DND-41 (cell line): ENCODE measurements around the gene BACH1.
A peak's percentile ranks its signal among the peaks of the same experiment; 100 is the strongest.

ENCODE experiments used
- ATAC-seq: fragments of 200-7000 bp; cut with Tn5 transposase; 3 replicates; pipeline ENCODE4 v1.9.1; 2021; ENCODE audit warnings: low read depth; ENCODE audit not compliant: insufficient read depth
- DNase-seq: peaks from one replicate; pipeline ENCODE4 v3.0.0-alpha.2; 2020
- H2AFZ ChIP-seq: 2 replicates; pipeline ENCODE4 v1.6.0; 2012; ENCODE audit warnings: low read depth, low read length
- H3K27ac ChIP-seq: 2 replicates; pipeline ENCODE4 v1.5.1; 2012; ENCODE audit warnings: low read length, inconsistent platforms
- H3K27me3 ChIP-seq: fragments of 200-600 bp; sonication (generic); 2 replicates; pipeline ENCODE4 v1.6.0; 2012; ENCODE audit warnings: low read length, mild to moderate bottlenecking, inconsistent platforms; ENCODE audit not compliant: insufficient read depth, poor library complexity
- H3K36me3 ChIP-seq: 2 replicates; pipeline ENCODE4 v1.5.1; 2012; ENCODE audit warnings: low read length, inconsistent platforms; ENCODE audit not compliant: insufficient read depth
- H3K4me1 ChIP-seq: 2 replicates; pipeline ENCODE4 v1.5.1; 2012; ENCODE audit warnings: mild to moderate bottlenecking, low read length; ENCODE audit not compliant: insufficient read depth
- H3K4me2 ChIP-seq: 2 replicates; pipeline ENCODE4 v1.6.0; 2012; ENCODE audit warnings: mild to moderate bottlenecking, moderate library complexity, low read length, inconsistent platforms; ENCODE audit not compliant: insufficient read depth
- H3K4me3 ChIP-seq, 2 experiments: fragments of 200-600 bp in 1 of 2; shearing (Covaris generic) in 1 of 2; 2 replicates each; pipeline ENCODE4 v1.5.1; 2012 to 2016; ENCODE audit warnings: inconsistent platforms in 2 of 2, low read length in 2 of 2, mild to moderate bottlenecking in 2 of 2, low read depth in 1 of 2, moderate library complexity in 1 of 2
- H3K79me2 ChIP-seq: 2 replicates; pipeline ENCODE4 v1.6.0; 2012; ENCODE audit warnings: low read length, inconsistent platforms; ENCODE audit not compliant: insufficient read depth
- H3K9ac ChIP-seq: 2 replicates; pipeline ENCODE4 v1.6.0; 2012; ENCODE audit warnings: low read depth, mild to moderate bottlenecking, inconsistent platforms, low read length, moderate library complexity
- H3K9me3 ChIP-seq: 2 replicates; pipeline ENCODE4 v1.5.1; 2012; ENCODE audit warnings: low read length, moderate library complexity, mild to moderate bottlenecking, inconsistent platforms; ENCODE audit not compliant: insufficient read depth, severe bottlenecking
- H4K20me1 ChIP-seq: 2 replicates; pipeline ENCODE4 v1.6.0; 2012; ENCODE audit warnings: low read length; ENCODE audit not compliant: insufficient read depth
- EZH2 ChIP-seq: IDR thresholded peaks from 3 replicates; pipeline ENCODE4 v1.6.1; 2012; ENCODE audit warnings: borderline replicate concordance, low read depth, mild to moderate bottlenecking, moderate library complexity, low read length, inconsistent platforms; ENCODE audit not compliant: severe bottlenecking
- TF ChIP-seq, protein P1 (sequence below): IDR thresholded peaks from 2 replicates; pipeline ENCODE4 v1.5.1; 2012; ENCODE audit warnings: borderline replicate concordance, low read length, moderate library complexity, mild to moderate bottlenecking; ENCODE audit not compliant: poor library complexity, severe bottlenecking; ENCODE audit errors: extremely low read depth

The BACH1 gene

DNA sequence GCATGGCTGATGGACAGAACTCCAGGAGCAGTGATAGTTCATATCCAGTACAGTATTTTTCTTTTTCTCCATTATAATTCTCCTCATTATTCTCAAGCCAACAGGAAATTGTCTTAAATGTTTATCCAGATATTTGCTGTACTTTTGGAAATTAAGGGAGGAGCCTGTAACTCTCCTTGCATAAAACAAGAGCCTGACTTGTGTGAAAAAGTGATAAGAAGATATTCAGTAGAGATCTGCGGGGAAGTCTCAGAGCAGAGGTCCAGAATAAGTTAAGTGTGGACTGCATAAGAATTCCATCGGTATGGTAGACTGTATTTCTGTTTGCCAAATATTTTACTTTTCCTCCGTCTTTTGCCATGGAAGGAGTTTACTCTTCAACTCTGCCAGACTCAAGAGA, 70.2 kb downstream of the BACH1 start:
- no peak for TF ChIP-seq EZH2
- TF ChIP-seq, protein P1, sequence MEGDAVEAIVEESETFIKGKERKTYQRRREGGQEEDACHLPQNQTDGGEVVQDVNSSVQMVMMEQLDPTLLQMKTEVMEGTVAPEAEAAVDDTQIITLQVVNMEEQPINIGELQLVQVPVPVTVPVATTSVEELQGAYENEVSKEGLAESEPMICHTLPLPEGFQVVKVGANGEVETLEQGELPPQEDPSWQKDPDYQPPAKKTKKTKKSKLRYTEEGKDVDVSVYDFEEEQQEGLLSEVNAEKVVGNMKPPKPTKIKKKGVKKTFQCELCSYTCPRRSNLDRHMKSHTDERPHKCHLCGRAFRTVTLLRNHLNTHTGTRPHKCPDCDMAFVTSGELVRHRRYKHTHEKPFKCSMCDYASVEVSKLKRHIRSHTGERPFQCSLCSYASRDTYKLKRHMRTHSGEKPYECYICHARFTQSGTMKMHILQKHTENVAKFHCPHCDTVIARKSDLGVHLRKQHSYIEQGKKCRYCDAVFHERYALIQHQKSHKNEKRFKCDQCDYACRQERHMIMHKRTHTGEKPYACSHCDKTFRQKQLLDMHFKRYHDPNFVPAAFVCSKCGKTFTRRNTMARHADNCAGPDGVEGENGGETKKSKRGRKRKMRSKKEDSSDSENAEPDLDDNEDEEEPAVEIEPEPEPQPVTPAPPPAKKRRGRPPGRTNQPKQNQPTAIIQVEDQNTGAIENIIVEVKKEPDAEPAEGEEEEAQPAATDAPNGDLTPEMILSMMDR, result no peak
- H3K4me1 ChIP-seq, result no peaks in the 10 kb centered on the region
- no peak overlapping the region for H3K4me3 ChIP-seq
- DNase-seq (no peak), ATAC-seq (no peak)
- no peaks in the 10 kb centered on the region for H3K9me3 ChIP-seq
- no peak overlapping the region for H3K4me2 ChIP-seq
- H3K27ac ChIP-seq, result no peak overlapping the region
- no peak overlapping the region for H2AFZ ChIP-seq
- no peaks in the 10 kb centered on the region for H3K79me2 ChIP-seq
- H3K27me3 ChIP-seq, result no peaks in the 10 kb centered on the region
- H3K9ac ChIP-seq, result no peak overlapping the region
- H4K20me1 ChIP-seq, result no peaks in the 10 kb centered on the region
- H3K36me3 ChIP-seq, result peaks cover 36% of the 10 kb centered on the region; the same call in 1 of the 2 replicates

DNA sequence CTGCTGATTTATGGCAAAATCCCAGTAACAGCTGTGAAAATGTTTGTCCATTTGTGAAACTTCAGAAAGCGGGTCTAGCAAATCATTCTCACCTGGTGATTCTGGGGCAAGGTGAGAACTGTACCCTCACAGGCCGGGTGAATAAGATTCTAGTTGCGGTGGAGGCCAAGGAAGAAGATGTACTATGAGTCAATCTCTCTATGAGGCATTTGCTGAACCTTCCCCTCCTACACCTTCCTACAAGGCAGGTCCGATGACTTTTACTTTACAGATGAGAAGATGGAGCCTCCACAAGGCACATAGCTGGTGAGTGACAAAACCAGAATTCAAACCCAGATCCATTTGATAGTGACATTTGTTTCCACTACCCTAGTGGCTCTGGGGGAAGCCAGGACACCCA, 72.7 kb downstream of the BACH1 start:
- H3K79me2 ChIP-seq, result no peaks in the 10 kb centered on the region
- H4K20me1 ChIP-seq, result no peaks in the 10 kb centered on the region
- no peak for DNase-seq
- no peak overlapping the region for H3K27ac ChIP-seq
- H3K27me3 ChIP-seq, result no peaks in the 10 kb centered on the region
- peaks cover 35% of the 10 kb centered on the region; the same call in 1 of the 2 replicates for H3K36me3 ChIP-seq
- TF ChIP-seq, protein P1, result no peak
- TF ChIP-seq EZH2, result no peak
- H2AFZ ChIP-seq, result no peak overlapping the region
- H3K9ac ChIP-seq, result no peak overlapping the region
- no peak for ATAC-seq
- H3K4me1 ChIP-seq, result 0 out of 2 replicates have a peak, but pooled peaks cover 2% of the 10 kb centered on the region
- H3K9me3 ChIP-seq, result no peaks in the 10 kb centered on the region
- H3K4me2 ChIP-seq, result no peak overlapping the region
- no peak overlapping the region for H3K4me3 ChIP-seq

DNA sequence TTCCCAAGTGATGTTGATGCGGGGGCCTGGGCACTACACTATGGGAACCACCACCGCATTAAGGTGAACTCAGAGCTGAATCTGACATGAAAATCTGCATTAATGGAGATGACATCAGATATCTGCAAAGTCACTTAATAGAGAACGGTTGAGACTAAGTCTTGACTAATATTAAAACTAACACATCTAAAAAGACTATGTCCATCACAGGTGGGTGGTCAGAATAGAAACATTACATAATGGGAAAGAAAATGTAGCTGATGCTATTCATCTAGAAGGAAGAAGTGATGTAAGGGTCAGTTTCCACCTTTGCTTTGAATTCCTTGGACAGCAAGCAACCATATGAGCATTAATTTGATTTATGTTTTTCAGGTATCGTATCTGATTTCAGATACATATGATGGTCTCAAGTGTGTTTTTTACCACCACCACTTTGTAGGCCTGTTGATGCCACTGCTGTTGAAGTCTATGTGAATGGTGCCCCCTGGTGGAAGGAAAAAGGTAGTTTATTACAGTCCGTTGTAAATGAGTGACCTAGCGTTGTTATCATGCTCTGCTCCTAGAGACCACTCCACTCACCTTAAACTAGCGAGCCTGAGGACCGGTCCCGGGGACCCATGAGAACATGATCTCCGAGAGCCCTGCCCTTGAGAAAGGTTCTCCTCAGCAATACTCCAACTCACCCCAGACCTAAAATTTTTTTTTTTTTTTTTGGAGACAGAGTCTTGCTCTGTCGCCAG, 73.5 kb downstream of the BACH1 start:
- Histone ChIP-seq H3K9me3 (no peaks in the 10 kb centered on the region), H3K4me3 (no peak overlapping the region), H3K9ac (no peak overlapping the region), H3K79me2 (no peaks in the 10 kb centered on the region), H3K4me2 (no peak overlapping the region), H3K36me3 (peaks cover 35% of the 10 kb centered on the region; the same call in 1 of the 2 replicates), H3K27me3 (no peaks in the 10 kb centered on the region), H3K27ac (no peak overlapping the region), H3K4me1 (0 out of 2 replicates have a peak, but pooled peaks cover 2% of the 10 kb centered on the region), H2AFZ (no peak overlapping the region), H4K20me1 (no peaks in the 10 kb centered on the region)
- peak; percentile 92 for ATAC-seq
- no peak for TF ChIP-seq EZH2
- TF ChIP-seq, protein P1, result peak; percentile 78
- DNase-seq, result peak; percentile 59
